H1 (cell line): Measurements from ENCODE around the gene HOXD12. TPM values are rescaled to one million over a fixed set of nuclear protein-coding genes. Genes with fewer than 3 reads are reported as not detected.
A peak's percentile ranks its signal among the peaks of the same experiment; 100 is the strongest.

Source experiments
- CTCF ChIA-PET: fragments of 300-600 bp; sonication (Branson Sonifier 250); formaldehyde crosslinking; loops from one replicate; lab custom pipeline; 2021; ENCODE audit not compliant: partially characterized antibody; lab: Charles Lee
- POLR2A ChIA-PET: fragments of 300-600 bp; sonication (Branson Sonifier 250); formaldehyde crosslinking; loops from one replicate; lab custom pipeline; 2021; ENCODE audit warnings: inconsistent platforms; ENCODE audit not compliant: partially characterized antibody; lab: Charles Lee
- DNase-seq, 2 experiments: peaks; one replicate each; pipeline versions ENCODE4 v3.0.0 to v3.0.0-alpha.2; 2010 to 2022; ENCODE audit warnings: low spot score in 2 of 2, low read depth in 1 of 2, mixed read lengths in 1 of 2
- FAIRE-seq: peaks from 2 replicates; lab custom pipeline; 2011; peaks lifted over from hg19 to GRCh38; lab: Jason Lieb, UNC
- H2AFZ ChIP-seq: 2 replicates; pipeline ENCODE4 v1.8.1; 2012; ENCODE audit warnings: low read length, inconsistent platforms
- H2AK5ac ChIP-seq: 2 replicates; pipeline ENCODE4 v1.6.1; 2013; ENCODE audit warnings: low read depth, low read length
- H2BK120ac ChIP-seq: replicated peaks from 2 replicates; pipeline ENCODE3; 2013; ENCODE audit warnings: low read depth, low read length, inconsistent platforms
- H2BK12ac ChIP-seq: 2 replicates; pipeline ENCODE4 v1.6.1; 2013; ENCODE audit warnings: low read depth, low read length
- H2BK15ac ChIP-seq: 2 replicates; pipeline ENCODE4 v1.6.1; 2013; ENCODE audit warnings: low read length
- H2BK20ac ChIP-seq: 2 replicates; pipeline ENCODE4 v1.6.1; 2013; ENCODE audit warnings: low read length
- H2BK5ac ChIP-seq: 2 replicates; pipeline ENCODE4 v1.6.1; 2013; ENCODE audit warnings: low read depth, low read length
- H3K14ac ChIP-seq: 2 replicates; pipeline ENCODE4 v1.6.1; 2013; ENCODE audit warnings: inconsistent platforms; ENCODE audit not compliant: insufficient read length
- H3K18ac ChIP-seq: 2 replicates; pipeline ENCODE4 v1.6.1; 2013; ENCODE audit warnings: low read length; ENCODE audit errors: extremely low read depth
- H3K23ac ChIP-seq: 2 replicates; pipeline ENCODE4 v1.6.1; 2013; ENCODE audit warnings: inconsistent platforms; ENCODE audit not compliant: insufficient read length
- H3K23me2 ChIP-seq: 2 replicates; pipeline ENCODE4 v1.6.1; 2013; ENCODE audit warnings: low read depth, low read length
- H3K27ac ChIP-seq: 2 replicates; pipeline ENCODE4 v1.6.1; 2011; ENCODE audit warnings: low read depth, low read length, inconsistent platforms
- H3K27me3 ChIP-seq, 4 experiments: replicated peaks in 1 of 4; 1 replicate in 1 of 4; 2 replicates in 3 of 4; pipeline versions ENCODE4 v1.6.1 to v1.8.1; 2011 to 2013; ENCODE audit warnings: low read length in 3 of 4, mild to moderate bottlenecking in 3 of 4, inconsistent platforms in 2 of 4, mixed read lengths in 2 of 4, moderate library complexity in 1 of 4; ENCODE audit not compliant: control insufficient read depth in 3 of 4, insufficient read depth in 3 of 4; ENCODE audit errors: extremely low read depth in 1 of 4
- H3K36me3 ChIP-seq, 4 experiments: 2 replicates each; pipeline versions ENCODE4 v1.6.1 to v1.8.1; 2011 to 2013; ENCODE audit warnings: mild to moderate bottlenecking in 4 of 4, low read length in 3 of 4, moderate library complexity in 2 of 4, control low read depth in 1 of 4, inconsistent platforms in 1 of 4; ENCODE audit not compliant: insufficient read depth in 4 of 4, control insufficient read depth in 2 of 4
- H3K4ac ChIP-seq: replicated peaks from 2 replicates; pipeline ENCODE3; 2013; ENCODE audit warnings: low read length, low read depth, mixed read lengths, inconsistent platforms; ENCODE audit not compliant: insufficient read length
- H3K4me1 ChIP-seq, 4 experiments: replicated peaks in 1 of 4; 1 replicate in 1 of 4; 2 replicates in 3 of 4; pipeline versions ENCODE4 v1.6.1 to v1.8.1; 2011 to 2013; ENCODE audit warnings: low read length in 3 of 4, inconsistent platforms in 2 of 4, mixed read lengths in 1 of 4; ENCODE audit not compliant: insufficient read depth in 4 of 4, control insufficient read depth in 3 of 4
- H3K4me2 ChIP-seq, 2 experiments: 2 replicates each; pipeline versions ENCODE4 v1.6.1 to v1.8.1; 2011 to 2013; ENCODE audit warnings: low read depth in 2 of 2, low read length in 2 of 2, control low read depth in 1 of 2, inconsistent platforms in 1 of 2, mild to moderate bottlenecking in 1 of 2; ENCODE audit not compliant: insufficient read depth in 1 of 2
- H3K4me3 ChIP-seq, 4 experiments: fragments of 200-600, 300-600 bp in 1 of 4; sonication (generic), shearing (Covaris generic), sonication (Bioruptor Twin) in 1 of 4; 2 replicates each; pipeline versions ENCODE4 v1.5.1 to v1.8.1; 2011 to 2016; ENCODE audit warnings: low read length in 4 of 4, low read depth in 3 of 4, control low read depth in 2 of 4, inconsistent platforms in 2 of 4, mild to moderate bottlenecking in 2 of 4, mixed read lengths in 1 of 4, moderate library complexity in 1 of 4; ENCODE audit not compliant: insufficient read depth in 2 of 4; ENCODE audit errors: extremely low read depth in 1 of 4
- H3K56ac ChIP-seq: replicated peaks from 2 replicates; pipeline ENCODE3; 2013; ENCODE audit warnings: low read depth, mild to moderate bottlenecking, mixed read lengths, low read length, inconsistent platforms; ENCODE audit not compliant: insufficient read length
- H3K79me1 ChIP-seq: 2 replicates; pipeline ENCODE4 v1.6.1; 2013; ENCODE audit warnings: low read depth, low read length, control low read depth
- H3K79me2 ChIP-seq, 2 experiments: 2 replicates each; pipeline versions ENCODE4 v1.6.1 to v1.8.1; 2012 to 2013; ENCODE audit warnings: low read length in 2 of 2, mild to moderate bottlenecking in 2 of 2, inconsistent platforms in 1 of 2; ENCODE audit not compliant: insufficient read depth in 2 of 2, control insufficient read depth in 1 of 2
- H3K9ac ChIP-seq, 4 experiments: replicated peaks in 1 of 4; 1 replicate in 1 of 4; 2 replicates in 3 of 4; pipeline versions ENCODE4 v1.6.1 to v1.8.1; 2011 to 2013; ENCODE audit warnings: low read depth in 3 of 4, low read length in 3 of 4, control low read depth in 2 of 4, mild to moderate bottlenecking in 2 of 4, moderate library complexity in 2 of 4, inconsistent platforms in 1 of 4; ENCODE audit errors: extremely low read depth in 1 of 4
- H3K9me3 ChIP-seq, 2 experiments: 2 replicates each; pipeline versions ENCODE4 v1.6.1 to v1.8.1; 2012 to 2013; ENCODE audit warnings: mild to moderate bottlenecking in 2 of 2, moderate library complexity in 2 of 2, control low read depth in 1 of 2, inconsistent platforms in 1 of 2, low read depth in 1 of 2, low read length in 1 of 2, mixed read lengths in 1 of 2; ENCODE audit not compliant: insufficient read depth in 2 of 2
- H4K20me1 ChIP-seq, 2 experiments: replicated peaks in 1 of 2; 2 replicates each; pipeline versions ENCODE3 to v1.8.1; 2011 to 2013; ENCODE audit warnings: inconsistent platforms in 2 of 2, low read length in 2 of 2, mild to moderate bottlenecking in 1 of 2; ENCODE audit not compliant: insufficient read depth in 2 of 2, control insufficient read depth in 1 of 2
- H4K5ac ChIP-seq: 2 replicates; pipeline ENCODE4 v1.6.1; 2013; ENCODE audit warnings: low read length, low read depth, mixed read lengths, inconsistent platforms; ENCODE audit not compliant: insufficient read length
- H4K8ac ChIP-seq: 2 replicates; pipeline ENCODE4 v1.8.0; 2013; ENCODE audit warnings: mild to moderate bottlenecking, moderate library complexity, low read length, inconsistent platforms; ENCODE audit not compliant: insufficient read depth; ENCODE audit errors: extremely low read depth
- H4K91ac ChIP-seq: replicated peaks from 2 replicates; pipeline ENCODE3; 2013; ENCODE audit warnings: low read length, mixed read lengths, inconsistent platforms; ENCODE audit not compliant: insufficient read length
- POLR2A ChIP-seq, 2 experiments: IDR thresholded peaks; 1 replicate in 1 of 2; 2 replicates in 1 of 2; pipeline ENCODE4 v1.6.1; 2011; ENCODE audit warnings: low read depth in 2 of 2, low read length in 2 of 2, mild to moderate bottlenecking in 2 of 2; ENCODE audit errors: control extremely low read depth in 1 of 2
- POLR2AphosphoS5 ChIP-seq: IDR thresholded peaks from 2 replicates; pipeline ENCODE4 v1.6.1; 2011; ENCODE audit warnings: low read depth, low read length
- RNF2 ChIP-seq: fragments of 200-900, 300-1000 bp; sonication (generic); IDR thresholded peaks from 2 replicates; pipeline ENCODE4 v1.7.1; 2016; ENCODE audit warnings: borderline replicate concordance, low read depth, mild to moderate bottlenecking, antibody characterized with exemption, low read length; ENCODE audit not compliant: poor library complexity, severe bottlenecking; ENCODE audit errors: missing control alignments
- SUZ12 ChIP-seq: fragments of 200-600 bp; sonication (generic); IDR thresholded peaks from 2 replicates; pipeline ENCODE4 v1.6.1; 2012; ENCODE audit warnings: mild to moderate bottlenecking, inconsistent platforms, low read length, moderate library complexity, mixed read lengths
- WGBS, 2 experiments: shearing (Covaris generic) in 1 of 2; methylation state at CpG; one replicate each; pipeline versions ENCODE4 v1.1.6 to v1.1.7; 2013 to 2015; ENCODE audit warnings: low lambda C conversion rate in 2 of 2, mixed read lengths in 2 of 2, inconsistent platforms in 1 of 2, low coverage in 1 of 2, missing lambda C conversion rate in 1 of 2; ENCODE audit not compliant: insufficient replicate concordance in 2 of 2, insufficient coverage in 1 of 2, insufficient read length in 1 of 2; ENCODE audit errors: extremely low coverage in 1 of 2, missing lambda C conversion rate in 1 of 2; 5-methylcytosine and 5-hydroxymethylcytosine counted together
- polyA plus RNA-seq, 7 experiments: library from polyadenylated mRNA; depleted of rRNA in 3 of 7; stranded (reverse) in 5 of 7; unstranded in 2 of 7; fragments of >200 nt in 5 of 7; fragments of 200-250 nt in 2 of 7; gene quantifications; 1 replicate in 5 of 7; 2 replicates in 1 of 7; 4 replicates in 1 of 7; pipeline versions ENCODE4 v1.2.1 to v1.2.3, GENCODE V29; 2011 to 2013; ENCODE audit warnings: missing spikeins in 2 of 7, mixed read lengths in 2 of 7
- total RNA-seq: library from RNA; stranded (reverse); fragmentation: NEBNext Ultra II Directional; extraction: Animal tissue kit (Norgen Biotek cat#: 25700); gene quantifications from 2 replicates; pipeline ENCODE4 v1.2.1, GENCODE V29; 2021

HOXD12 gene
- total and polyA plus RNA-seq, 2 of the 8 experiments (the other 6 are each of a cell fraction or from before 2014, with no cell fraction given): not detected

GRCh38 chr2:176120364-176121189, 21.0 kb downstream of the HOXD12 start:
- peaks cover 0 to 16% of the 10 kb centered on the region in 2 experiments; a peak in 2 of 4 replicates for H3K9me3 ChIP-seq
- no peak overlapping the region for H2BK20ac ChIP-seq
- H2AFZ ChIP-seq: no peak overlapping the region
- H4K5ac ChIP-seq: no peak overlapping the region
- no peak overlapping the region for H3K18ac ChIP-seq
- H3K4me3 ChIP-seq: no peak overlapping the region
- H3K79me2 ChIP-seq: no peaks in the 10 kb centered on the region
- no peak overlapping the region for H3K23ac ChIP-seq
- H3K36me3 ChIP-seq: peaks cover 0 to 31% (median 0%) of the 10 kb centered on the region in 4 experiments; a peak in 1 of 8 replicates
- no peak overlapping the region for H3K4me2 ChIP-seq
- H3K23me2 ChIP-seq: peaks cover 2% of the 10 kb centered on the region; the same call in 1 of the 2 replicates
- TF ChIP-seq SUZ12: peak; percentile 16; the same call in 1 of the 2 replicates
- peak; percentile 85 for TF ChIP-seq RNF2
- TF ChIP-seq POLR2AphosphoS5: no peak
- TF ChIP-seq POLR2A (IDR thresholded peaks at IDR 0.05; ENCODE audit: control extremely low read depth in 1 of 2, low read depth in 2 of 2, low read length in 2 of 2): no peak
- peak overlapping the region; percentile 61; the same call in 1 of the 2 replicates for H2BK12ac ChIP-seq
- no peak overlapping the region for H3K27ac ChIP-seq
- H3K4ac ChIP-seq: no peak overlapping the region
- H2BK120ac ChIP-seq: no peak overlapping the region
- H4K20me1 ChIP-seq: peaks cover 21 to 39% of the 10 kb centered on the region in 2 experiments
- no peak overlapping the region for H4K91ac ChIP-seq
- H2BK15ac ChIP-seq: 0 out of 2 replicates have a peak overlapping the region, but pooled peaks have one; percentile 47
- DNase-seq (peak in 1 of 2 experiments; percentile 42), FAIRE-seq (no peak)
- WGBS, 2 experiments: 20% methylated on average over 13 of the region's 13 CpGs; no CpG with 5 or more reads in 1 of the 2 experiments
- H3K14ac ChIP-seq: no peak overlapping the region
- no peak overlapping the region for H2BK5ac ChIP-seq
- POLR2A ChIA-PET: interaction anchor here (0.6 kb wide), 1 partner anchor 910 kb away, joined by 3 read pairs; no protein-coding TSS in a partner anchor
- CTCF ChIA-PET: interaction anchor here (0.7 to 4.7 kb wide), 18 partner anchors 9 to 1028 kb away, joined by 3 to 42 read pairs (median 5); partner anchors contain the start of gene HOXD8
- H3K4me1 ChIP-seq: peaks cover 0 to 13% (median 6%) of the 10 kb centered on the region in 4 experiments; a peak in 4 of 7 replicates
- no peaks in the 10 kb centered on the region for H3K79me1 ChIP-seq
- no peak overlapping the region for H4K8ac ChIP-seq
- H3K56ac ChIP-seq: no peak overlapping the region
- peaks cover 96 to 100% (median 100%) of the 10 kb centered on the region in 4 experiments for H3K27me3 ChIP-seq
- H3K9ac ChIP-seq: no peak overlapping the region
- H2AK5ac ChIP-seq: no peak overlapping the region
